ENCODE data around the gene ATP2B2.

ATP2B2 gene

DNA sequence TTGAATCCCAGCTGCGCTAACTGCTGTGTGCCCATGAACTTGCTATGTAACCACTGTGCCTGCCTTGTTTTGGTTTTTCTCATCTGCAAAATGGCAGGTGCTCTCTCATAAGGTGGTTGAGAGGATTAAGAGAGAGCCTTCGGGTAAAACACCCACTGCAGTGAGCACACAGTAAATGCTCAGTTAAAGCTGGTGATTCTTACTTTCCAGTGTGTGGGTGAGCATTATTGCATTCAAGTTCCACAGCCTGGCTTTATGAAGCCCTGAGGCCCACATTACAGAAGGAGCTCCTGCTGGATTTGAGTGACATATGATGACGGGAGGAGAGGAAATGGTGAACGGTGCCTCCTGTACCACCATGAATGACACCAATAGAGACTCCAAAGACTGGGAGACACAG is 101.0 kb downstream of the ATP2B2 start:
- H4K20me1 ChIP-seq (ENCODE audit: insufficient read depth), result no peaks in the 10 kb centered on the region
- no peak overlapping the region for H3K4me3 ChIP-seq (IDR thresholded peaks at IDR 0.05; ENCODE audit: insufficient read depth, low read depth, low read length)
- H3K9ac ChIP-seq, result no peak overlapping the region
- H3K36me3 ChIP-seq (ENCODE audit: insufficient read depth), result no peaks in the 10 kb centered on the region
- H3K4me2 ChIP-seq, result no peak overlapping the region
- TF ChIP-seq, protein P1, sequence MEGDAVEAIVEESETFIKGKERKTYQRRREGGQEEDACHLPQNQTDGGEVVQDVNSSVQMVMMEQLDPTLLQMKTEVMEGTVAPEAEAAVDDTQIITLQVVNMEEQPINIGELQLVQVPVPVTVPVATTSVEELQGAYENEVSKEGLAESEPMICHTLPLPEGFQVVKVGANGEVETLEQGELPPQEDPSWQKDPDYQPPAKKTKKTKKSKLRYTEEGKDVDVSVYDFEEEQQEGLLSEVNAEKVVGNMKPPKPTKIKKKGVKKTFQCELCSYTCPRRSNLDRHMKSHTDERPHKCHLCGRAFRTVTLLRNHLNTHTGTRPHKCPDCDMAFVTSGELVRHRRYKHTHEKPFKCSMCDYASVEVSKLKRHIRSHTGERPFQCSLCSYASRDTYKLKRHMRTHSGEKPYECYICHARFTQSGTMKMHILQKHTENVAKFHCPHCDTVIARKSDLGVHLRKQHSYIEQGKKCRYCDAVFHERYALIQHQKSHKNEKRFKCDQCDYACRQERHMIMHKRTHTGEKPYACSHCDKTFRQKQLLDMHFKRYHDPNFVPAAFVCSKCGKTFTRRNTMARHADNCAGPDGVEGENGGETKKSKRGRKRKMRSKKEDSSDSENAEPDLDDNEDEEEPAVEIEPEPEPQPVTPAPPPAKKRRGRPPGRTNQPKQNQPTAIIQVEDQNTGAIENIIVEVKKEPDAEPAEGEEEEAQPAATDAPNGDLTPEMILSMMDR (conservative IDR thresholded peaks at IDR 0.05; ENCODE audit: low read depth, low read length), result no peak
- no peak overlapping the region for H2AFZ ChIP-seq (ENCODE audit: low read depth)
- no peak overlapping the region for H3K27ac ChIP-seq
- no peaks in the 10 kb centered on the region for H3K79me2 ChIP-seq (ENCODE audit: insufficient read depth, low read depth)
- no peaks in the 10 kb centered on the region for H3K27me3 ChIP-seq (ENCODE audit: insufficient read depth, low read depth)
- H3K4me1 ChIP-seq (ENCODE audit: low read depth, poor library complexity, severe bottlenecking), result no peaks in the 10 kb centered on the region

DNA sequence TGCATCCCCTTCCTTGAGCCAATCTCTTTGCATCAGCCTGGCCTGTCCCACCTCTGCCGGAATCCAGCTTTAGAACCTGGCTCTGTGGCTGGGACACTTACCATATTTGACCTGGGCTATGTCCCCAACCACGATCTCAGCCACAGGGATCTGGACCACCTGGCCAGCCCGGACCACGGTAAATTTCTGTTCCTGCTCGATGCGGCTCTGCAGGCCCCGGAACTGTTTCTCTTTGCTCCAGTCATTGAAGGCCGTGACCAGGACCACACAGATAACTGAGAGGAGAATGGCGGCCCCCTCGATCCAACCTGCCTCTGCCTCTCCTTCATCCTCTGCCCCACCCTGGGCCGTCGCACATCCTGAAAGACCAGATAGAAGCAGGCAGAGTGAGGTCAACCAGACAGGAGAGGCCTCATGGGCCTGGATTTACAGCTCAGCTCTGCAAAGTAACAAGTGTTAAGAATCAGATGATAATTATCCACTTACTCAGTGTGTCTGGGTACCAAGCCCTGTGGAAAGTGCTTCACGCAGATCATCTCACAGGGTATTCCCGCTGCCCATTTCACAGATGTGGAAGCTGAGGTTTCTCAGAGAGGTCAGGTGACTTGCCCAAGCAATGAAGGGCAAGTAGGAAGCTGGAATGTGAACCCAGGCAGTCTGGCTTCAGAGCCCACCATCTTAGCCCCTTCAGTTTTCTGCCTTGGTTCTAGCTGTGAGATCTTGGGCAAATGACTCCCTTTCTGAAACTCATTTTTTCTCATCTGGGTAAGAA is 103.2 kb downstream of the ATP2B2 start:
- H3K9ac ChIP-seq, result no peak overlapping the region
- H3K4me3 ChIP-seq (IDR thresholded peaks at IDR 0.05; ENCODE audit: insufficient read depth, low read depth, low read length), result no peak overlapping the region
- H3K4me1 ChIP-seq (ENCODE audit: low read depth, poor library complexity, severe bottlenecking), result no peaks in the 10 kb centered on the region
- TF ChIP-seq, protein P1 (conservative IDR thresholded peaks at IDR 0.05; ENCODE audit: low read depth, low read length), result no peak
- H3K27me3 ChIP-seq (ENCODE audit: insufficient read depth, low read depth), result no peaks in the 10 kb centered on the region
- H3K79me2 ChIP-seq (ENCODE audit: insufficient read depth, low read depth), result no peaks in the 10 kb centered on the region
- H3K36me3 ChIP-seq (ENCODE audit: insufficient read depth), result no peaks in the 10 kb centered on the region
- no peak overlapping the region for H3K27ac ChIP-seq
- H4K20me1 ChIP-seq (ENCODE audit: insufficient read depth), result no peaks in the 10 kb centered on the region
- no peak overlapping the region for H3K4me2 ChIP-seq
- H2AFZ ChIP-seq (ENCODE audit: low read depth), result no peak overlapping the region

DNA sequence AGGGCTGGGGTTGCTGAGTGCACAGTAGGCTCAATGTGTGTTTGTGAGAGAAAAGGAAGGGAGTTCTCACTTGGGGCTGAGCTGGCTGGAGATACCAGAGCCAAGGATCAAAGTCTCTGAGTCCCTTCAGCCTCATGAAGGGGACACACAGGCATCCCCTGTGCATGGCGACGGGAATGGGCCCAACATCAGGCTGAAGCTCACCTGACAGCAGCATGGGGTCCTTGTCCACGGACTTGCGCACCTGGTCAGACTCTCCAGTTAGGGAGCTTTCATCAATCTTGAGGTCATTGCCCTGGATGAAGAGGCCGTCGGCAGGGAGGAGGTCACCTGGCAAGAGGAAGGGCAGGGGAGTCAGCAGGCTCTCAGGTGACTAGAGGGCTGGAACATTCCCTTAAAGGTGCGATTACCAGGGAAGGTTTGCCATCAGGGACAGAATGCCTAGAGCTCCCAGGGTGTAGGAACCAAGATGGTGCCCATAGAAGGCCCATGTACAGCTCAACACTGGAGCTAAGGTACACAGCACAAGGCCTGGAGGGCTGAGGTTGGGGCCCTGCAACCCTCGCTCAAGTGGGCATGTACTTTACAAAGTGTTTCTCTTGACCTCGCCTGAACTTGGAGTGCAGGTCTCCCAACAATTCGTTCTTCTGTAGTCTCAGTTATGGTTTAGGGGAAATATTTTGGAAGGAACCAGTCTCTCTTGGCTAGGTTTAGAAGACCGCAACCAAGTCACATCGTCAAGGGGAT is 104.5 kb downstream of the ATP2B2 start:
- Histone ChIP-seq H2AFZ (ENCODE audit: low read depth) (no peak overlapping the region), H3K27me3 (ENCODE audit: insufficient read depth, low read depth) (no peaks in the 10 kb centered on the region), H3K27ac (no peak overlapping the region), H3K4me3 (IDR thresholded peaks at IDR 0.05; ENCODE audit: insufficient read depth, low read depth, low read length) (no peak overlapping the region), H3K36me3 (ENCODE audit: insufficient read depth) (no peaks in the 10 kb centered on the region), H3K79me2 (ENCODE audit: insufficient read depth, low read depth) (no peaks in the 10 kb centered on the region), H3K9ac (no peak overlapping the region), H4K20me1 (ENCODE audit: insufficient read depth) (no peaks in the 10 kb centered on the region), H3K4me1 (ENCODE audit: low read depth, poor library complexity, severe bottlenecking) (peaks cover 3% of the 10 kb centered on the region), H3K4me2 (no peak overlapping the region)
- TF ChIP-seq, protein P1 (conservative IDR thresholded peaks at IDR 0.05; ENCODE audit: low read depth, low read length), result no peak

DNA sequence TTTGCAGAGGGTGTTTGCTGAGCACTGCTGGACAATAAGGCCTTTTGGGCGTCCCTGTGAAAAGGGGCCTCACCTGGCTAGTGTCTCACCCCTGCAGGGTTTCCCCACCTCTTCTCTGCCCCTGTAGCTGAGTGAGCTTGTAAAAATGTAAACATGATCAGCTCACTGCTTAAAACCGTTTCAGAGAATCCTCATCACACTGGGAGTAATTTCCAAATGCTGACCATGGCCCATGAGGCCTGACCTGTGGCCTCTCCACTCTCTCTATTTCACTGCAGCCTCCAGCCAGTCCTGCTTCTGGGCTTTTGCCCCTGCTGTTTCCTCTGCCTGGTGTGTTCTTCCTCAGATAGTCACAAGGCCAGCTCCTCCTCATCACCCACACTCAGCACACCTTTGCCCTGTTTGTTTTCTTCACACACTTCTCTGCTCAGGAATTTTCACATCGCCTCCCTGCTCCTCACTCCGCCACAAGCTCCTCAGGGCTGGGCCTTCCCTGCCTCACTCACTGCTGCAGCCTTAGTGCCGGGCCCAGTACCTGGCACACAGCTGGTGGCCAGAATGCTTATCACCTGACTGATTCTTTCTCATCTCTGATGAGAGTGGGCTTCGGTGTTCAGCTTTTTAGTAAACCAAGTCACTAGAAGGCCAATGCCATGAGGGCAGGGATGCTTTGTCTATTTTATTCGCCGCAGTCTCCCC is 105.2 kb downstream of the ATP2B2 start:
- Histone ChIP-seq H3K4me2 (no peak overlapping the region), H3K36me3 (ENCODE audit: insufficient read depth) (no peaks in the 10 kb centered on the region), H3K9ac (no peak overlapping the region), H3K27me3 (ENCODE audit: insufficient read depth, low read depth) (no peaks in the 10 kb centered on the region), H3K79me2 (ENCODE audit: insufficient read depth, low read depth) (no peaks in the 10 kb centered on the region), H4K20me1 (ENCODE audit: insufficient read depth) (no peaks in the 10 kb centered on the region), H3K27ac (no peak overlapping the region), H2AFZ (ENCODE audit: low read depth) (no peak overlapping the region), H3K4me1 (ENCODE audit: low read depth, poor library complexity, severe bottlenecking) (peaks cover 10% of the 10 kb centered on the region), H3K4me3 (IDR thresholded peaks at IDR 0.05; ENCODE audit: insufficient read depth, low read depth, low read length) (no peak overlapping the region)
- TF ChIP-seq, protein P1 (conservative IDR thresholded peaks at IDR 0.05; ENCODE audit: low read depth, low read length), result no peak
